SK-N-SH (cell line): Measurements from ENCODE around the gene COL25A1. TPM values are rescaled to one million over a fixed set of nuclear protein-coding genes. Genes with fewer than 3 reads are reported as not detected.

Experiments used
- CTCF ChIA-PET: fragments of 300-600, 350-600 bp; formaldehyde crosslinking; extraction: SDS; loops from one replicate; lab custom pipeline; 2021; lab: Yijun Ruan, JAX
- POLR2A ChIA-PET: fragments of 350-600 bp; sonication (Branson Sonifier 250); formaldehyde crosslinking; extraction: SDS; loops from one replicate; lab custom pipeline; 2020; ENCODE audit warnings: antibody characterized with exemption, inconsistent platforms; lab: Yijun Ruan, JAX
- DNase-seq: peaks from one replicate; pipeline ENCODE4 v3.0.0; 2012
- H2AFZ ChIP-seq: fragments of 200-600 bp; sonication (generic); 2 replicates; pipeline ENCODE4 v1.8.1; 2016; ENCODE audit warnings: antibody characterized with exemption, mild to moderate bottlenecking, low read depth
- H3F3A ChIP-seq: fragments of 200-600 bp; sonication (generic); replicated peaks from 2 replicates; pipeline ENCODE3; 2016; ENCODE audit warnings: antibody characterized with exemption, mild to moderate bottlenecking; ENCODE audit not compliant: insufficient read depth
- H3K27ac ChIP-seq, 2 experiments: fragments of 200-500 bp in 1 of 2; fragments of 200-600 bp in 1 of 2; sonication (Bioruptor generic) in 1 of 2; sonication (generic), shearing (Covaris generic) in 1 of 2; 2 replicates each; pipeline versions ENCODE4 v1.5.1 to v1.6.1; 2014 to 2016; ENCODE audit warnings: low read depth in 2 of 2, inconsistent platforms in 1 of 2, low read length in 1 of 2, mild to moderate bottlenecking in 1 of 2, mixed read lengths in 1 of 2
- H3K27me3 ChIP-seq: fragments of 200-600 bp; sonication (generic), shearing (Covaris generic); 2 replicates; pipeline ENCODE4 v1.6.1; 2016; ENCODE audit warnings: mixed run types; ENCODE audit not compliant: insufficient read depth
- H3K36me3 ChIP-seq, 2 experiments: fragments of 200-500 bp in 1 of 2; fragments of 200-600 bp in 1 of 2; sonication (Bioruptor generic) in 1 of 2; sonication (generic) in 1 of 2; replicated peaks in 1 of 2; 2 replicates each; pipeline versions ENCODE3 to v1.5.1; 2014 to 2016; ENCODE audit warnings: low read length in 1 of 2, mild to moderate bottlenecking in 1 of 2; ENCODE audit not compliant: insufficient read depth in 2 of 2, control insufficient read depth in 1 of 2
- H3K4me1 ChIP-seq, 2 experiments: fragments of 200-500 bp in 1 of 2; fragments of 200-600 bp in 1 of 2; sonication (Bioruptor generic) in 1 of 2; sonication (generic), shearing (Covaris generic) in 1 of 2; 2 replicates each; pipeline versions ENCODE4 v1.5.1 to v1.6.1; 2014 to 2016; ENCODE audit warnings: low read depth in 1 of 2, low read length in 1 of 2, mixed run types in 1 of 2; ENCODE audit not compliant: insufficient read depth in 2 of 2, control insufficient read depth in 1 of 2
- H3K4me2 ChIP-seq: fragments of 200-600 bp; sonication (generic), shearing (Covaris generic); 2 replicates; pipeline ENCODE4 v1.6.1; 2017; ENCODE audit warnings: mixed run types
- H3K4me3 ChIP-seq, 2 experiments: fragments of 200-500 bp in 1 of 2; fragments of 200-600 bp in 1 of 2; sonication (Bioruptor generic) in 1 of 2; sonication (generic), shearing (Covaris generic) in 1 of 2; 2 replicates each; pipeline versions ENCODE4 v1.5.1 to v1.8.1; 2014 to 2016; ENCODE audit warnings: low read depth in 2 of 2, inconsistent platforms in 1 of 2, low read length in 1 of 2, mild to moderate bottlenecking in 1 of 2, mixed read lengths in 1 of 2, moderate library complexity in 1 of 2
- H3K79me2 ChIP-seq: fragments of 200-600 bp; sonication (generic); 2 replicates; pipeline ENCODE4 v1.8.1; 2017; ENCODE audit warnings: mild to moderate bottlenecking; ENCODE audit not compliant: insufficient read depth
- H3K9ac ChIP-seq: fragments of 200-600 bp; sonication (generic); 2 replicates; pipeline ENCODE4 v1.6.1; 2017; ENCODE audit warnings: mixed run types
- H3K9me2 ChIP-seq: fragments of 200-600 bp; sonication (generic); 2 replicates; pipeline ENCODE4 v1.6.1; 2017; ENCODE audit warnings: mixed run types
- H3K9me3 ChIP-seq: fragments of 200-600 bp; sonication (generic); 2 replicates; pipeline ENCODE4 v1.6.1; 2017; ENCODE audit warnings: mixed run types, mild to moderate bottlenecking, moderate library complexity
- H4K20me1 ChIP-seq: fragments of 200-600 bp; sonication (generic); 2 replicates; pipeline ENCODE4 v1.6.1; 2017; ENCODE audit warnings: mild to moderate bottlenecking, mixed run types; ENCODE audit not compliant: insufficient read depth
- CTCF ChIP-seq: fragments of 200-600 bp; sonication (generic); IDR thresholded peaks from 2 replicates; pipeline ENCODE4 v1.6.1; 2017; ENCODE audit warnings: antibody characterized with exemption, mild to moderate bottlenecking, moderate library complexity
- ELF1 ChIP-seq: IDR thresholded peaks from 2 replicates; pipeline ENCODE4 v1.4.0; 2012
- FOSL2 ChIP-seq: IDR thresholded peaks from 2 replicates; pipeline ENCODE4 v1.4.0; 2012; ENCODE audit warnings: low read depth, mild to moderate bottlenecking, moderate library complexity, borderline replicate concordance
- FOXM1 ChIP-seq: IDR thresholded peaks from 2 replicates; pipeline ENCODE4 v1.4.0; 2012; ENCODE audit warnings: low read depth, mild to moderate bottlenecking
- GABPA ChIP-seq: IDR thresholded peaks from 2 replicates; pipeline ENCODE4 v1.4.0; 2012; ENCODE audit warnings: low read depth, mild to moderate bottlenecking
- GATA2 ChIP-seq: sonication (generic); formaldehyde crosslinking; IDR thresholded peaks from 2 replicates; pipeline ENCODE4 v1.5.0; 2020; ENCODE audit warnings: mild to moderate bottlenecking, missing genetic modification reagents
- JUND ChIP-seq: IDR thresholded peaks from 2 replicates; pipeline ENCODE4 v1.4.0; 2012
- MXI1 ChIP-seq: IDR thresholded peaks from 2 replicates; pipeline ENCODE4 v1.6.1; 2012; ENCODE audit warnings: mild to moderate bottlenecking, low read depth, low read length, improper control_type of control experiment
- NFIC ChIP-seq: IDR thresholded peaks from 2 replicates; pipeline ENCODE4 v1.4.0; 2012; ENCODE audit warnings: borderline replicate concordance
- NRF1 ChIP-seq: IDR thresholded peaks from 2 replicates; pipeline ENCODE4 v1.6.1; 2012; ENCODE audit warnings: low read depth, mild to moderate bottlenecking, low read length
- RAD21 ChIP-seq: IDR thresholded peaks from 2 replicates; pipeline ENCODE4 v1.6.1; 2012; ENCODE audit warnings: mild to moderate bottlenecking, low read length
- RCOR1 ChIP-seq: fragments of 150-350 bp; IDR thresholded peaks from 2 replicates; pipeline ENCODE4 v1.6.1; 2017; ENCODE audit warnings: antibody characterized with exemption, low read length
- REST ChIP-seq: IDR thresholded peaks from 2 replicates; pipeline ENCODE4 v1.6.1; 2012; ENCODE audit warnings: mild to moderate bottlenecking, low read depth, low read length, moderate library complexity
- RFX5 ChIP-seq: IDR thresholded peaks from 2 replicates; pipeline ENCODE4 v1.6.1; 2012; ENCODE audit warnings: mild to moderate bottlenecking, improper control_type of control experiment, low read length
- RXRA ChIP-seq: IDR thresholded peaks from 2 replicates; pipeline ENCODE4 v1.4.0; 2012; ENCODE audit warnings: low read depth, mild to moderate bottlenecking, borderline replicate concordance
- SMC3 ChIP-seq: IDR thresholded peaks from 2 replicates; pipeline ENCODE4 v1.6.1; 2012; ENCODE audit warnings: low read depth, low read length, improper control_type of control experiment
- TAF1 ChIP-seq: IDR thresholded peaks from 2 replicates; pipeline ENCODE4 v1.6.1; 2012; ENCODE audit warnings: low read depth, mild to moderate bottlenecking, low read length, moderate library complexity, borderline replicate concordance
- TEAD4 ChIP-seq: IDR thresholded peaks from 2 replicates; pipeline ENCODE4 v1.4.0; 2012; ENCODE audit warnings: mild to moderate bottlenecking, borderline replicate concordance; ENCODE audit not compliant: insufficient read depth
- WGBS: methylation state at CpG from one replicate; pipeline ENCODE4 v1.1.6; 2017; ENCODE audit warnings: low lambda C conversion rate; 5-methylcytosine and 5-hydroxymethylcytosine counted together
- polyA plus RNA-seq, 3 experiments: library from polyadenylated mRNA; depleted of rRNA; stranded (reverse); fragments of >200 nt; gene quantifications; 2 replicates each; pipeline ENCODE4 v1.2.3, GENCODE V29; 2012

COL25A1 gene
- polyA plus RNA-seq, 1 of the 3 experiments (the other 2 are of a cell fraction) = not detected

DNA sequence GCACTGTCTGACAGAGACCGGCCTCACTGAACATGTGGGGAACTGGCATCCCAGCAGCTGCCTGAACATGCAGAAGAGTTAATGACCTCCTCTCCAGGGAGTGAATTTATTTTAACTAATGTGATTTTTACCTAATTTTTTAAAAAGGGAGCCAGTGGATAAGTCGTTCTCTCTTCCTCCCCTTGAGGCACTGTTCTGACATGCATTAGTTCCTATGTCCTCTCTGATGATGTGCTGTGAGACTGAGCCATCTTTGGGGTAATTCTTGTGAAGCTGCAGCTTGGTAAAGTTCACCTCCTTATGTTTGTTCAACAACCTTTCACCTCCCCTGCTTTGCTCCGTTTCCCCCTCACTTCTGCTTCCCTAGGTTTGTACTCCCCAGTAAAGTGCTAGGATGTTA, 139.7 kb downstream of the COL25A1 start:
- WGBS = 6% methylated on average over 3 of the region's 3 CpGs
- Histone ChIP-seq H3K4me2 (no peak overlapping the region), H2AFZ (no peak overlapping the region), H4K20me1 (no peaks in the 10 kb centered on the region), H3K9me2 (no peaks in the 10 kb centered on the region), H3K79me2 (no peaks in the 10 kb centered on the region), H3K36me3 (no peaks in the 10 kb centered on the region), H3K4me1 (no peaks in the 10 kb centered on the region), H3K27ac (no peak overlapping the region), H3F3A (no peaks in the 10 kb centered on the region), H3K9me3 (no peaks in the 10 kb centered on the region), H3K9ac (no peak overlapping the region), H3K27me3 (no peaks in the 10 kb centered on the region), H3K4me3 (no peak overlapping the region)
- CTCF ChIA-PET = no interaction called here
- POLR2A ChIA-PET = no interaction called here
- no peak for DNase-seq
- TF ChIP-seq GATA2 (CRISPR knock-in tag) = no peak
- TF ChIP-seq NFIC = no peak
- TF ChIP-seq CTCF = no peak
- TF ChIP-seq TAF1 = no peak
- no peak for TF ChIP-seq NRF1
- no peak for TF ChIP-seq FOXM1
- TF ChIP-seq RFX5 = no peak
- no peak for TF ChIP-seq RAD21
- no peak for TF ChIP-seq RCOR1
- no peak for TF ChIP-seq ELF1
- TF ChIP-seq REST = no peak
- no peak for TF ChIP-seq JUND
- TF ChIP-seq FOSL2 = no peak
- TF ChIP-seq GABPA = no peak
- TF ChIP-seq SMC3 = no peak
- TF ChIP-seq TEAD4 = no peak
- no peak for TF ChIP-seq MXI1
- TF ChIP-seq RXRA = no peak
